Suprapubic skin (tissue), 3 donors: ENCODE data around the gene GRK5.

Experiments
- POLR2A ChIP-seq, 2 donors: fragments of 450-650 bp; IDR thresholded peaks; one replicate each; pipeline ENCODE4 v1.6.1; 2017; ENCODE audit warnings: antibody characterized with exemption in 2 of 2, mild to moderate bottlenecking in 2 of 2, moderate library complexity in 2 of 2
- TF ChIP-seq, protein P1 (sequence below), 2 donors: fragments of 200-600 bp in 1 of 2; fragments of 450-650 bp in 1 of 2; sonication (generic) in 1 of 2; IDR thresholded peaks; one replicate each; pipeline ENCODE4 v1.5.1; 2016 to 2019; ENCODE audit warnings: antibody characterized with exemption in 2 of 2, mild to moderate bottlenecking in 1 of 2, moderate library complexity in 1 of 2

GRCh38 chr10:119480667-119481066 is 273.3 kb downstream of the GRK5 start:
- TF ChIP-seq, protein P1, sequence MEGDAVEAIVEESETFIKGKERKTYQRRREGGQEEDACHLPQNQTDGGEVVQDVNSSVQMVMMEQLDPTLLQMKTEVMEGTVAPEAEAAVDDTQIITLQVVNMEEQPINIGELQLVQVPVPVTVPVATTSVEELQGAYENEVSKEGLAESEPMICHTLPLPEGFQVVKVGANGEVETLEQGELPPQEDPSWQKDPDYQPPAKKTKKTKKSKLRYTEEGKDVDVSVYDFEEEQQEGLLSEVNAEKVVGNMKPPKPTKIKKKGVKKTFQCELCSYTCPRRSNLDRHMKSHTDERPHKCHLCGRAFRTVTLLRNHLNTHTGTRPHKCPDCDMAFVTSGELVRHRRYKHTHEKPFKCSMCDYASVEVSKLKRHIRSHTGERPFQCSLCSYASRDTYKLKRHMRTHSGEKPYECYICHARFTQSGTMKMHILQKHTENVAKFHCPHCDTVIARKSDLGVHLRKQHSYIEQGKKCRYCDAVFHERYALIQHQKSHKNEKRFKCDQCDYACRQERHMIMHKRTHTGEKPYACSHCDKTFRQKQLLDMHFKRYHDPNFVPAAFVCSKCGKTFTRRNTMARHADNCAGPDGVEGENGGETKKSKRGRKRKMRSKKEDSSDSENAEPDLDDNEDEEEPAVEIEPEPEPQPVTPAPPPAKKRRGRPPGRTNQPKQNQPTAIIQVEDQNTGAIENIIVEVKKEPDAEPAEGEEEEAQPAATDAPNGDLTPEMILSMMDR (IDR thresholded peaks at IDR 0.05), result no peak
- TF ChIP-seq POLR2A (IDR thresholded peaks at IDR 0.05), result no peak
